NCI-H1048 (cell line): ENCODE results near the gene OSBP2.

ENCODE experiments used
- DNase-seq: peaks from one replicate; lab custom pipeline; 2025; lab: John Stamatoyannopoulos, UW

The OSBP2 gene

GRCh38 chr22:30809086-30809485, 114.4 kb downstream of the OSBP2 start:
- no peak for DNase-seq

- DNase-seq: no peak
Observed at GRCh38 chr22:30810105-30810504, 115.4 kb downstream of the OSBP2 start.

GRCh38 chr22:30813936-30814335, 119.3 kb downstream of the OSBP2 start:
- DNase-seq: no peak

GRCh38 chr22:30816413-30816812, 121.7 kb downstream of the OSBP2 start:
- DNase-seq: no peak

GRCh38 chr22:30821381-30821780, 126.7 kb downstream of the OSBP2 start:
- no peak for DNase-seq

GRCh38 chr22:30821863-30822215, 127.2 kb downstream of the OSBP2 start:
- no peak for DNase-seq

- DNase-seq: no peak
Observed at GRCh38 chr22:30822216-30823014, 127.7 kb downstream of the OSBP2 start.

- DNase-seq: no peak
Observed at GRCh38 chr22:30823015-30823370, 128.3 kb downstream of the OSBP2 start.

- no peak for DNase-seq
Observed at GRCh38 chr22:30824096-30824495, 129.4 kb downstream of the OSBP2 start.

- no peak for DNase-seq
Observed at GRCh38 chr22:30824711-30825110, 130.0 kb downstream of the OSBP2 start.

GRCh38 chr22:30825711-30826505, 131.2 kb downstream of the OSBP2 start:
- no peak for DNase-seq

GRCh38 chr22:30826670-30827355, 132.1 kb downstream of the OSBP2 start:
- DNase-seq: no peak

GRCh38 chr22:30827646-30828045, 133.0 kb downstream of the OSBP2 start:
- DNase-seq: no peak

GRCh38 chr22:30828187-30829155, 133.8 kb downstream of the OSBP2 start:
- DNase-seq: no peak

- no peak for DNase-seq
Observed at GRCh38 chr22:30829901-30830550, 135.4 kb downstream of the OSBP2 start.

- no peak for DNase-seq
Observed at GRCh38 chr22:30830907-30831306, 136.2 kb downstream of the OSBP2 start.

GRCh38 chr22:30832407-30832987, 137.8 kb downstream of the OSBP2 start:
- no peak for DNase-seq

GRCh38 chr22:30833322-30833721, 138.6 kb downstream of the OSBP2 start:
- no peak for DNase-seq

- no peak for DNase-seq
Observed at GRCh38 chr22:30837531-30837930, 142.9 kb downstream of the OSBP2 start.

GRCh38 chr22:30838111-30838510, 143.4 kb downstream of the OSBP2 start:
- no peak for DNase-seq

- no peak for DNase-seq
Observed at GRCh38 chr22:30841273-30841672, 146.6 kb downstream of the OSBP2 start.
